ENCODE data around the gene NCKAP5. TPM values are rescaled to one million over a fixed set of nuclear protein-coding genes. Genes with fewer than 3 reads are reported as not detected.

The NCKAP5 gene
- total RNA-seq, 1 donor from 2014 or later, result 8.8 TPM

DNA sequence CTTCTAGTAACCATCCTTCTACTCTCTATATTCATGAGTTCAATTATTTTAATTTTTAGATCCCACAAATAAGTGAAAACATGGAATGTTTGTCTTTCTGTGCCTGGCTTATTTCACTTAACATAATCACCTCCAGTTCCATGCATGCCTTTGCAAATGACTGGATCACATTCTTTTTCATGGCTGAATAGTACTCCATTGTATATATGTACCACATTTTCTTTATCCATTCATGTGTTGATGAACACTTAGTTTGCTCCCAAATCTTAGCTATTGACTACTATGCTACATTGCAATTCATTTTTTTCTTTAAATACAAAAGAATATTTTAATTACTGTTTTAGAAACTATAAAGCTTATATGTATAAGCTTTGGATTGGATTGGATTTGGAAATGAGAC is 657.8 kb downstream of the NCKAP5 start:
- H3K4me1 ChIP-seq, result no peaks in the 10 kb centered on the region
- DNase-seq (ENCODE audit: extremely low spot score in 2 of 2), result no peak
- H3K27ac ChIP-seq, result no peak overlapping the region
- intact Hi-C loops (cut with DNase I), result no loop called here
- H3K27me3 ChIP-seq, result no peaks in the 10 kb centered on the region
- TF ChIP-seq POLR2A (IDR thresholded peaks at IDR 0.05), result no peak
- no peak for TF ChIP-seq POLR2AphosphoS5 (IDR thresholded peaks at IDR 0.05; ENCODE audit: insufficient read depth in 1 of 2, low read depth in 1 of 2)
- TF ChIP-seq, protein P1, sequence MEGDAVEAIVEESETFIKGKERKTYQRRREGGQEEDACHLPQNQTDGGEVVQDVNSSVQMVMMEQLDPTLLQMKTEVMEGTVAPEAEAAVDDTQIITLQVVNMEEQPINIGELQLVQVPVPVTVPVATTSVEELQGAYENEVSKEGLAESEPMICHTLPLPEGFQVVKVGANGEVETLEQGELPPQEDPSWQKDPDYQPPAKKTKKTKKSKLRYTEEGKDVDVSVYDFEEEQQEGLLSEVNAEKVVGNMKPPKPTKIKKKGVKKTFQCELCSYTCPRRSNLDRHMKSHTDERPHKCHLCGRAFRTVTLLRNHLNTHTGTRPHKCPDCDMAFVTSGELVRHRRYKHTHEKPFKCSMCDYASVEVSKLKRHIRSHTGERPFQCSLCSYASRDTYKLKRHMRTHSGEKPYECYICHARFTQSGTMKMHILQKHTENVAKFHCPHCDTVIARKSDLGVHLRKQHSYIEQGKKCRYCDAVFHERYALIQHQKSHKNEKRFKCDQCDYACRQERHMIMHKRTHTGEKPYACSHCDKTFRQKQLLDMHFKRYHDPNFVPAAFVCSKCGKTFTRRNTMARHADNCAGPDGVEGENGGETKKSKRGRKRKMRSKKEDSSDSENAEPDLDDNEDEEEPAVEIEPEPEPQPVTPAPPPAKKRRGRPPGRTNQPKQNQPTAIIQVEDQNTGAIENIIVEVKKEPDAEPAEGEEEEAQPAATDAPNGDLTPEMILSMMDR (IDR thresholded peaks at IDR 0.05), result no peak
- no peak overlapping the region for H3K4me3 ChIP-seq
- H3K36me3 ChIP-seq, result no peaks in the 10 kb centered on the region
- H3K9me3 ChIP-seq, result no peaks in the 10 kb centered on the region

DNA sequence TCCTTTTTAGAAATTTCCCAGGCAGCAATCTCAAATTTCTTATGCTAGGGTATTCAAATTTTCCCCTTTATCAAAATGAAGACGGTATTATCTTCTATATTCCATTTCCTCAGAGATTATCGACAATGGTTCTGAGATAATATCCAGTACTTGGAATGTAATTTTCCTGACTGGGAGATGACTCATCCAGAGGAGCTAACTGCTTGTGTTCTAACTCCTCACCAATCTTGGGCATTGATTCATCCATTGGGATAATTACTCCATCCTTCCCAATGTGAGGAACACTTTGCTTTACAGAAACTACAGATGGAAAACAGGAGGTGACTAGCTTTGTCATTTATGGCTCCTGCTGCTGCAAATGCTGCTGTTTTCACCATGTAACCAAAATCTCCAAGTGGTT is 658.8 kb downstream of the NCKAP5 start:
- TF ChIP-seq, protein P1 (IDR thresholded peaks at IDR 0.05), result no peak
- TF ChIP-seq POLR2A (IDR thresholded peaks at IDR 0.05) (no peak), POLR2AphosphoS5 (IDR thresholded peaks at IDR 0.05; ENCODE audit: insufficient read depth in 1 of 2, low read depth in 1 of 2) (no peak)
- H3K4me1 ChIP-seq, result no peaks in the 10 kb centered on the region
- no peaks in the 10 kb centered on the region for H3K36me3 ChIP-seq
- no peaks in the 10 kb centered on the region for H3K9me3 ChIP-seq
- no peak overlapping the region for H3K27ac ChIP-seq
- no peak for DNase-seq (ENCODE audit: extremely low spot score in 2 of 2)
- intact Hi-C loops (cut with DNase I), result no loop called here
- H3K27me3 ChIP-seq, result no peaks in the 10 kb centered on the region
- no peak overlapping the region for H3K4me3 ChIP-seq

DNA sequence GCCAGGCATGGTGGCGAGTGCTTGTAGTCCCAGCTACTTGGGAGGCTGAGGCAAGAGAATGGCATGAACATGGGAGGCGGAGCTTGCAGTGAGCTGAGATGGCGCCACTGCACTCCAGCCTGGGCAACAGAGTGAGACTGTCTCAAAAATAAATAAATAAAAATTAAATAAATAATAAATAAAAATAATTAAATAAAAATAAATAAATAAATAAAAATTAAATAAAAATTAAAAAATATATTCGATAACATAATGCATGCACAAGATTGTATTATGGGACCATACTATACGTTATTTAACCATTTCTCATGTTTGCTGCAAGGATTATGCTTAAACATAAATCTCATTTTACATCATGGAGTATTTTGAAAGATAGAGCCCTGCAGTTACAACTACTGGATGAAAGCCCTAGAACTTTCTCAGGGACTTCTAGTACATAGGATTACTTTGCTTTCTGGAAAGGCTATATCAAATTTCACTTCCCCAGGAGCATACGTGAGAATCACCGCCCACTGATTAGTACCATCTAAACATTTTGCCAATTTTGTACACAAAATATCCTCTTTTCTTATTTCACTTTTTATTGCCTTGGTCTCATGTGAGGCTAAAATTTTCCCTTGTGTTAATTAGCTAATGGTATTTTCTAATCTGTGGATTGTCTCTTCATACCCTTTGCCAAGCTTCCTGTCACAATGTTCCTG is 664.0 kb downstream of the NCKAP5 start:
- H3K4me3 ChIP-seq, result no peak overlapping the region
- TF ChIP-seq, protein P1 (IDR thresholded peaks at IDR 0.05), result no peak
- TF ChIP-seq POLR2AphosphoS5 (IDR thresholded peaks at IDR 0.05; ENCODE audit: insufficient read depth in 1 of 2, low read depth in 1 of 2), result no peak
- TF ChIP-seq POLR2A (IDR thresholded peaks at IDR 0.05), result no peak
- intact Hi-C loops (cut with DNase I), result no loop called here
- no peak for DNase-seq (ENCODE audit: extremely low spot score in 2 of 2)
- no peaks in the 10 kb centered on the region for H3K36me3 ChIP-seq
- no peaks in the 10 kb centered on the region for H3K4me1 ChIP-seq
- H3K9me3 ChIP-seq, result no peaks in the 10 kb centered on the region
- H3K27me3 ChIP-seq, result no peaks in the 10 kb centered on the region
- no peak overlapping the region for H3K27ac ChIP-seq

DNA sequence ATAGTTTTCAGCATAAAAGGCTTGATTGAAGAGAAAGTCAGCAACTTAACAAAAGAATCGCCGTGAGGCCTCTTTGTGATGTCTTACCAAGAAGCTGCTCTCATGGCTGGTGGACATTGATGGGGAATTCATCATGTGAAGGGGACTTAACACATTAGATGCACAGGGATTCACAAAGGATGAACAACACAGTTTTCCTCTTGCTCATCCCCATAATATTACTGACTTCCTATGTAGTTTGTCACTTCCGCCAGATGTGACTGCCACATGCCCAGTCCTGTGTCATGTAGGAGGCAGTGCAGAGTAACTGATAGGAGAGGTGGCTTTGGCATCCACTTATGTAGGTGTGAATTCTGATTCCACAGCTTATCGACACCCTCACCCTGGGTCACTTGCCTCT is 665.6 kb downstream of the NCKAP5 start:
- Histone ChIP-seq H3K36me3 (no peaks in the 10 kb centered on the region), H3K4me3 (no peak overlapping the region), H3K27ac (no peak overlapping the region), H3K27me3 (no peaks in the 10 kb centered on the region), H3K9me3 (no peaks in the 10 kb centered on the region), H3K4me1 (no peaks in the 10 kb centered on the region)
- TF ChIP-seq POLR2A (IDR thresholded peaks at IDR 0.05), result no peak
- TF ChIP-seq POLR2AphosphoS5 (IDR thresholded peaks at IDR 0.05; ENCODE audit: insufficient read depth in 1 of 2, low read depth in 1 of 2), result no peak
- TF ChIP-seq, protein P1 (IDR thresholded peaks at IDR 0.05), result no peak
- no peak for DNase-seq (ENCODE audit: extremely low spot score in 2 of 2)
- intact Hi-C loops (cut with DNase I), result no loop called here

DNA sequence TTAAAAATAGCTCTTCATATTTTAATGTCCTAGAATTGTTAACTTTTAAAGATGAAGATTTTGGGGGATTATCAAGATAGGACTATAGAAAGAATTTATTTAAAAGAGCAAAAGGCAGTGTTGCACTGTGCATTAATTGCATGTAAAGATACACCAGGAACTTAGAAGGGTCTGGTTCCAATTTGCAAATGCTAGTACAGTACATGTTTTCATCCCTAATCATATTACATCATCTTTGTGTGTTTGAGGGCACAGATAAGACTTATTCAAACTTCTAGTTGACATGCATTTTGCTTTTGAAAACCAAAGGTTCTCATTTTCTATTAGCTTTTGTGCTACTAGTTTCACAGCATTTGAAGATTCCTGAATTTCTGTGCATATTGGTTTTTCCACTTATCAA is 666.6 kb downstream of the NCKAP5 start:
- TF ChIP-seq POLR2A (IDR thresholded peaks at IDR 0.05), result no peak
- TF ChIP-seq, protein P1 (IDR thresholded peaks at IDR 0.05), result no peak
- no peak for TF ChIP-seq POLR2AphosphoS5 (IDR thresholded peaks at IDR 0.05; ENCODE audit: insufficient read depth in 1 of 2, low read depth in 1 of 2)
- Histone ChIP-seq H3K4me1 (no peaks in the 10 kb centered on the region), H3K27ac (no peak overlapping the region), H3K4me3 (no peak overlapping the region), H3K36me3 (no peaks in the 10 kb centered on the region), H3K9me3 (no peaks in the 10 kb centered on the region), H3K27me3 (no peaks in the 10 kb centered on the region)
- DNase-seq (ENCODE audit: extremely low spot score in 2 of 2), result no peak
- intact Hi-C loops (cut with DNase I), result no loop called here

All from vagina (tissue), 2 donors.